ENCODE data around the gene LPA. TPM values are rescaled to one million over a fixed set of nuclear protein-coding genes. Genes with fewer than 3 reads are reported as not detected.

The LPA gene
- total RNA-seq, 1 donor from 2014 or later = not detected

- no peak for DNase-seq (ENCODE audit: low spot score in 2 of 2)
- H3K4me1 ChIP-seq = no peaks in the 10 kb centered on the region
- intact Hi-C loops (cut with DNase I) = no loop called here
- H3K27ac ChIP-seq = no peak overlapping the region
- no peak overlapping the region for H3K4me3 ChIP-seq
- no peaks in the 10 kb centered on the region for H3K27me3 ChIP-seq
- TF ChIP-seq, protein P1, sequence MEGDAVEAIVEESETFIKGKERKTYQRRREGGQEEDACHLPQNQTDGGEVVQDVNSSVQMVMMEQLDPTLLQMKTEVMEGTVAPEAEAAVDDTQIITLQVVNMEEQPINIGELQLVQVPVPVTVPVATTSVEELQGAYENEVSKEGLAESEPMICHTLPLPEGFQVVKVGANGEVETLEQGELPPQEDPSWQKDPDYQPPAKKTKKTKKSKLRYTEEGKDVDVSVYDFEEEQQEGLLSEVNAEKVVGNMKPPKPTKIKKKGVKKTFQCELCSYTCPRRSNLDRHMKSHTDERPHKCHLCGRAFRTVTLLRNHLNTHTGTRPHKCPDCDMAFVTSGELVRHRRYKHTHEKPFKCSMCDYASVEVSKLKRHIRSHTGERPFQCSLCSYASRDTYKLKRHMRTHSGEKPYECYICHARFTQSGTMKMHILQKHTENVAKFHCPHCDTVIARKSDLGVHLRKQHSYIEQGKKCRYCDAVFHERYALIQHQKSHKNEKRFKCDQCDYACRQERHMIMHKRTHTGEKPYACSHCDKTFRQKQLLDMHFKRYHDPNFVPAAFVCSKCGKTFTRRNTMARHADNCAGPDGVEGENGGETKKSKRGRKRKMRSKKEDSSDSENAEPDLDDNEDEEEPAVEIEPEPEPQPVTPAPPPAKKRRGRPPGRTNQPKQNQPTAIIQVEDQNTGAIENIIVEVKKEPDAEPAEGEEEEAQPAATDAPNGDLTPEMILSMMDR (IDR thresholded peaks at IDR 0.05) = no peak
- no peaks in the 10 kb centered on the region for H3K36me3 ChIP-seq
- H3K9me3 ChIP-seq = no peaks in the 10 kb centered on the region
Measured at GRCh38 chr6:160510199-160510598, 153.9 kb downstream of the LPA start.

DNA sequence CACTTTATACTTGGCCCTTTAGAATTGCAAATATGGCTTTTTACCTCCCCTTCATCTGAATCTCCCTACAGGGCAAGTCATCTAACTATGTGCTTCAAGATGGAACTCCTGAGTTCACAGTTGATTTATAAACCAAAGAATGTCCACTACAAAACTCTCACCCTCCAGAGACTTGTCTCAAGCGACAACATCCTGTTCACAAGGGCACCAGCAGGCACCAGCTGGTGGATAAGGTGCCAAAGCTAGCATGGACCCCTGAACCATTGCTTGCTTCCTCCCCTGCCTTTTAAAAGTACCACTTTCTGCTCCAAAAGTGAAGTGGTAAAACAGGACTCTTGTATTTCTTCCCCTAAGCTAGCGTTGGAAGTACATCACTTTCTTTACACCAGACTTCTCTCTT, 154.5 kb downstream of the LPA start:
- no peak for DNase-seq (ENCODE audit: low spot score in 2 of 2)
- TF ChIP-seq, protein P1 (IDR thresholded peaks at IDR 0.05) = no peak
- H3K36me3 ChIP-seq = no peaks in the 10 kb centered on the region
- H3K4me1 ChIP-seq = no peaks in the 10 kb centered on the region
- no peaks in the 10 kb centered on the region for H3K9me3 ChIP-seq
- H3K27ac ChIP-seq = no peak overlapping the region
- intact Hi-C loops (cut with DNase I) = no loop called here
- no peaks in the 10 kb centered on the region for H3K27me3 ChIP-seq
- H3K4me3 ChIP-seq = no peak overlapping the region

- DNase-seq (ENCODE audit: low spot score in 2 of 2) = no peak
- intact Hi-C loops (cut with DNase I) = no loop called here
- Histone ChIP-seq H3K4me3 (no peak overlapping the region), H3K9me3 (no peaks in the 10 kb centered on the region), H3K4me1 (no peaks in the 10 kb centered on the region), H3K27me3 (no peaks in the 10 kb centered on the region), H3K36me3 (no peaks in the 10 kb centered on the region), H3K27ac (no peak overlapping the region)
- TF ChIP-seq, protein P1 (IDR thresholded peaks at IDR 0.05) = no peak
Measured at GRCh38 chr6:160508599-160508998, 155.5 kb downstream of the LPA start.

GRCh38 chr6:160507420-160507819, 156.7 kb downstream of the LPA start:
- no peak overlapping the region for H3K27ac ChIP-seq
- TF ChIP-seq, protein P1 (IDR thresholded peaks at IDR 0.05) = no peak
- no peaks in the 10 kb centered on the region for H3K4me1 ChIP-seq
- H3K27me3 ChIP-seq = no peaks in the 10 kb centered on the region
- no peaks in the 10 kb centered on the region for H3K36me3 ChIP-seq
- intact Hi-C loops (cut with DNase I) = no loop called here
- DNase-seq (ENCODE audit: low spot score in 2 of 2) = no peak
- peaks cover 0 to 8% of the 10 kb centered on the region in 2 donors for H3K9me3 ChIP-seq
- H3K4me3 ChIP-seq = no peak overlapping the region

GRCh38 chr6:160505970-160506369, 158.1 kb downstream of the LPA start:
- H3K9me3 ChIP-seq = peaks cover 0 to 8% of the 10 kb centered on the region in 2 donors
- TF ChIP-seq, protein P1 (IDR thresholded peaks at IDR 0.05) = no peak
- DNase-seq (ENCODE audit: low spot score in 2 of 2) = no peak
- H3K27ac ChIP-seq = no peak overlapping the region
- intact Hi-C loops (cut with DNase I) = no loop called here
- no peaks in the 10 kb centered on the region for H3K27me3 ChIP-seq
- no peak overlapping the region for H3K4me3 ChIP-seq
- H3K4me1 ChIP-seq = no peaks in the 10 kb centered on the region
- H3K36me3 ChIP-seq = no peaks in the 10 kb centered on the region

DNA sequence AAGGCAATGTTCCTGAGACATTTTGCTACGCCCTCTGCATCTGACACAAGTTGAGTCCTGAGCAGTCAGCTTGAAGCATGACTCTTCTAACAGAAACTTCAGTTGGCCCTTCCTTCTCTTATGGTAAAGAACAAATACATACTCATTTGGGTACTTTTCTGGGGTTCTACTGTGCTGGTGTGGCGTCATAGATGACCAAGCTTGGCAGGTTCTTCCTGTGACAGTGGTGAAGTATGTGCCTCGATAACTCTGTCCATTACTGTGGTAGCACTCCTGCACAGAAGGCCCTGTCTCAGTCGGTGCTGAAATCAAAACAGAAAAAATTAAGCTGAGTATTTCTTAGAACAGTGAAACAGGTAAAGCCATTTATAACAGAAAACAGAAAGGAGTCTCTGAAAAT, 163.4 kb downstream of the LPA start:
- H3K36me3 ChIP-seq = no peaks in the 10 kb centered on the region
- TF ChIP-seq, protein P1 (IDR thresholded peaks at IDR 0.05) = no peak
- H3K27ac ChIP-seq = no peak overlapping the region
- no peak overlapping the region for H3K4me3 ChIP-seq
- no peak for DNase-seq (ENCODE audit: low spot score in 2 of 2)
- H3K27me3 ChIP-seq = no peaks in the 10 kb centered on the region
- no peaks in the 10 kb centered on the region for H3K4me1 ChIP-seq
- intact Hi-C loops (cut with DNase I) = no loop called here
- peaks cover 0 to 8% of the 10 kb centered on the region in 2 donors for H3K9me3 ChIP-seq
